ENCODE measurements around the gene CDH4. TPM values are rescaled to one million over a fixed set of nuclear protein-coding genes. Genes with fewer than 3 reads are reported as not detected.

Gene CDH4
- total and polyA plus RNA-seq, 2 of the 8 experiments (the other 6 are each of a cell fraction or from before 2014, with no cell fraction given), result 4.3 to 7.9 TPM

DNA sequence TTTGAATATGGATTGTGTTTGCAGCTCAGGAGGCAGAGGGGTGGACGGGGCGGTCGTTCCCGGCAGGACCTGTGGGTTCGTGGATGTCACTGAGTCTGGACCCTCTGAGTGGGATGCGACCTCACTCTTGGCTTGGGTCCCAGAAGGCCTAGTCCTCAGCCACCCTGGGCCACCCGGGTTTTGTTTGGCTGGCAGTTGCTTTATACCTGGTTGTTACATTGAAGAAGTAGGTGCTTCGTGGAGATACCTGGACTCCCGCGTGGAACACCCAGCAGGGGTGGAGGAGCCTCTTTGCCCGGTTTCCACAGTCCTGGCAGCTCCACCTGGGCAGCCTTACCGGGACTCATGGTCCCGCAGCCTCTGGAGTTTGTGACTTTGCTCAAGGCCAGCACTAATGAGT is 408.5 kb downstream of the CDH4 start:
- whole genome bisulfite sequencing, 2 experiments (ENCODE audit: extremely low coverage in 1 of 2, insufficient coverage in 1 of 2, insufficient read length in 1 of 2, insufficient replicate concordance in 2 of 2, low coverage in 1 of 2, low lambda C conversion rate in 2 of 2, missing lambda C conversion rate in 1 of 2), result 88% methylated on average over 10 of the region's 13 CpGs; no CpG with 5 or more reads in 1 of the 2 experiments
- Histone ChIP-seq H3K79me1 (ENCODE audit: low read depth, low read length) (no peaks in the 10 kb centered on the region), H3K27me3 (replicated peaks in 1 of 4; ENCODE audit: control insufficient read depth in 3 of 4, extremely low read depth in 1 of 4, insufficient read depth in 3 of 4, low read length in 3 of 4) (peaks cover 0 to 4% (median 0%) of the 10 kb centered on the region in 4 experiments; a peak in 3 of 7 replicates), H2BK120ac (replicated peaks; ENCODE audit: low read depth, low read length) (no peak overlapping the region), H3K4ac (replicated peaks; ENCODE audit: insufficient read length, low read depth, low read length) (no peak overlapping the region), H3K56ac (replicated peaks; ENCODE audit: insufficient read length, low read depth, low read length) (no peak overlapping the region), H2BK20ac (ENCODE audit: low read length) (no peak overlapping the region), H2AK5ac (ENCODE audit: low read depth, low read length) (no peak overlapping the region), H4K91ac (replicated peaks; ENCODE audit: insufficient read length, low read length) (no peak overlapping the region), H2BK15ac (ENCODE audit: low read length) (no peak overlapping the region), H3K9me3 (ENCODE audit: insufficient read depth in 2 of 2, low read depth in 1 of 2, low read length in 1 of 2) (no peaks in the 10 kb centered on the region), H3K36me3 (ENCODE audit: control insufficient read depth in 2 of 4, insufficient read depth in 4 of 4, low read length in 3 of 4) (no peaks in the 10 kb centered on the region), H3K4me1 (replicated peaks in 1 of 4; ENCODE audit: control insufficient read depth in 3 of 4, insufficient read depth in 4 of 4, low read length in 3 of 4) (peaks cover 0 to 5% (median 0%) of the 10 kb centered on the region in 4 experiments; a peak in 2 of 7 replicates), H4K5ac (ENCODE audit: insufficient read length, low read depth, low read length) (no peak overlapping the region), H2BK5ac (ENCODE audit: low read depth, low read length) (no peak overlapping the region), H3K79me2 (ENCODE audit: control insufficient read depth in 1 of 2, insufficient read depth in 2 of 2, low read length in 2 of 2) (no peaks in the 10 kb centered on the region), H3K9ac (replicated peaks in 1 of 4; ENCODE audit: extremely low read depth in 1 of 4, low read depth in 3 of 4, low read length in 3 of 4) (no peak overlapping the region), H3K4me3 (ENCODE audit: extremely low read depth in 1 of 4, insufficient read depth in 2 of 4, low read depth in 3 of 4, low read length in 4 of 4) (no peak overlapping the region), H4K20me1 (replicated peaks in 1 of 2; ENCODE audit: control insufficient read depth in 1 of 2, insufficient read depth in 2 of 2, low read length in 2 of 2) (peaks cover 0 to 5% of the 10 kb centered on the region in 2 experiments), H2BK12ac (ENCODE audit: low read depth, low read length) (no peak overlapping the region), H3K4me2 (ENCODE audit: insufficient read depth in 1 of 2, low read depth in 2 of 2, low read length in 2 of 2) (no peak overlapping the region), H3K14ac (ENCODE audit: insufficient read length) (no peak overlapping the region), H3K23me2 (ENCODE audit: low read depth, low read length) (no peaks in the 10 kb centered on the region), H3K27ac (ENCODE audit: low read depth, low read length) (no peak overlapping the region), H2AFZ (ENCODE audit: low read length) (no peak overlapping the region), H3K18ac (ENCODE audit: extremely low read depth, low read length) (no peak overlapping the region), H3K23ac (ENCODE audit: insufficient read length) (no peak overlapping the region), H4K8ac (ENCODE audit: extremely low read depth, insufficient read depth, low read length) (no peak overlapping the region)
- no peak for FAIRE-seq
- no peak for TF ChIP-seq BCL11A (IDR thresholded peaks at IDR 0.05; ENCODE audit: low read depth in 2 of 2, low read length in 2 of 2)
- TF ChIP-seq BRCA1 (IDR thresholded peaks at IDR 0.05; ENCODE audit: low read depth, low read length), result no peak
- TF ChIP-seq SIRT6 (IDR thresholded peaks at IDR 0.05; ENCODE audit: low read length), result no peak
- no peak for TF ChIP-seq SIX5 (IDR thresholded peaks at IDR 0.05; ENCODE audit: low read depth, low read length)
- no peak for TF ChIP-seq CTBP2 (IDR thresholded peaks at IDR 0.05; ENCODE audit: borderline replicate concordance, insufficient read depth, insufficient read length, low read length)
- no peak for TF ChIP-seq SP1 (IDR thresholded peaks at IDR 0.05; ENCODE audit: low read depth, low read length)
- TF ChIP-seq TEAD4 (IDR thresholded peaks at IDR 0.05; ENCODE audit: low read depth, low read length), result no peak
- TF ChIP-seq, protein P1, sequence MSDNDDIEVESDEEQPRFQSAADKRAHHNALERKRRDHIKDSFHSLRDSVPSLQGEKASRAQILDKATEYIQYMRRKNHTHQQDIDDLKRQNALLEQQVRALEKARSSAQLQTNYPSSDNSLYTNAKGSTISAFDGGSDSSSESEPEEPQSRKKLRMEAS (IDR thresholded peaks at IDR 0.05), result no peak
- TF ChIP-seq RNF2 (IDR thresholded peaks at IDR 0.05; ENCODE audit: borderline replicate concordance, low read depth, low read length, missing control alignments, poor library complexity, severe bottlenecking), result no peak
- no peak for TF ChIP-seq TAF1 (IDR thresholded peaks at IDR 0.05; ENCODE audit: low read depth, low read length)
- TF ChIP-seq MAFK (IDR thresholded peaks at IDR 0.05; ENCODE audit: low read depth, low read length), result no peak
- no peak for TF ChIP-seq CBX8 (IDR thresholded peaks at IDR 0.05; ENCODE audit: borderline replicate concordance, low read depth, low read length)
- no peak for TF ChIP-seq SIN3A (conservative IDR thresholded peaks at IDR 0.05 in 1 of 2, IDR thresholded peaks at IDR 0.05 in 1 of 2; ENCODE audit: low read depth in 1 of 2, low read length in 2 of 2)
- CTCF ChIA-PET (ENCODE audit: partially characterized antibody), result interaction anchor here (0.9 to 1.1 kb wide), 2 partner anchors 15 to 44 kb away, joined by 3 read pairs; no protein-coding TSS in a partner anchor
- POLR2A ChIA-PET (ENCODE audit: partially characterized antibody), result no interaction called here
- DNase-seq (ENCODE audit: low read depth in 1 of 2, low spot score in 2 of 2), result no peak

All from H1 (cell line).